Esophagus muscularis mucosa (tissue), 4 donors: ENCODE data around the gene ANKS1B.

Experiments
- CTCF ChIP-seq, 3 experiments: fragments of 200-600 bp in 2 of 3; fragments of 450-650 bp in 1 of 3; sonication (generic) in 2 of 3; IDR thresholded peaks; one replicate each; pipeline ENCODE4 v1.5.1; 2017 to 2019; ENCODE audit warnings: antibody characterized with exemption in 3 of 3, mild to moderate bottlenecking in 2 of 3, moderate library complexity in 1 of 3
- EP300 ChIP-seq: sonication (generic); formaldehyde crosslinking; IDR thresholded peaks from one replicate; pipeline ENCODE4 v1.6.1; 2017; ENCODE audit warnings: antibody characterized with exemption
- POLR2A ChIP-seq: fragments of 450-650 bp; IDR thresholded peaks from one replicate; pipeline ENCODE4 v1.6.1; 2017; ENCODE audit warnings: antibody characterized with exemption, moderate library complexity, mild to moderate bottlenecking, low read depth
- POLR2AphosphoS5 ChIP-seq, 2 donors: sonication (generic); formaldehyde crosslinking; IDR thresholded peaks; one replicate each; pipeline ENCODE4 v1.6.1; 2017; ENCODE audit warnings: antibody characterized with exemption in 2 of 2

GRCh38 chr12:99901181-99901580 lies 83.6 kb downstream of the ANKS1B start:
- TF ChIP-seq EP300 (no peak), CTCF (IDR thresholded peaks at IDR 0.05) (no peak), POLR2AphosphoS5 (IDR thresholded peaks at IDR 0.05) (no peak), POLR2A (no peak)
